Stimulated activated CD8-positive, alpha-beta memory T cell treated with anti-CD3 and anti-CD28 coated beads, Interleukin-15, amount 100 ng/mL, for 24 hours (primary cell): Measurements from ENCODE around the gene C2orf49.
A peak's percentile ranks its signal among the peaks of the same experiment; 100 is the strongest.

ENCODE experiments used
- DNase-seq: peaks from one replicate; pipeline ENCODE4 v3.0.0-alpha.2; 2020; ENCODE audit warnings: low read depth

Gene C2orf49

GRCh38 chr2:105337122-105338019 is at the start of gene C2orf49:
TSS of gene C2orf49 (plus strand) at chr2:105337540. CDS start at chr2:105337588, 48 bp downstream.
- peak; percentile 77 for DNase-seq

- no peak for DNase-seq
Observed at GRCh38 chr2:105287692-105288091, 49.6 kb upstream of the C2orf49 start.

- DNase-seq: no peak
Observed at GRCh38 chr2:105288133-105288532, 49.2 kb upstream of the C2orf49 start.

GRCh38 chr2:105290981-105291660 is 46.2 kb upstream of the C2orf49 start:
- DNase-seq: no peak

- DNase-seq: no peak
Observed at GRCh38 chr2:105291981-105292380, 45.4 kb upstream of the C2orf49 start.

- DNase-seq: no peak
Observed at GRCh38 chr2:105294046-105294445, 43.3 kb upstream of the C2orf49 start.

- DNase-seq: no peak
Observed at GRCh38 chr2:105294844-105295481, 42.4 kb upstream of the C2orf49 start.

GRCh38 chr2:105296017-105296611 is 41.2 kb upstream of the C2orf49 start:
- no peak for DNase-seq

- no peak for DNase-seq
Observed at GRCh38 chr2:105297216-105297615, 40.1 kb upstream of the C2orf49 start.

- no peak for DNase-seq
Observed at GRCh38 chr2:105298017-105298416, 39.3 kb upstream of the C2orf49 start.

- no peak for DNase-seq
Observed at GRCh38 chr2:105299290-105299689, 38.0 kb upstream of the C2orf49 start.

GRCh38 chr2:105301646-105302045 is 35.7 kb upstream of the C2orf49 start:
- no peak for DNase-seq

- no peak for DNase-seq
Observed at GRCh38 chr2:105307146-105307545, 30.2 kb upstream of the C2orf49 start.

- no peak for DNase-seq
Observed at GRCh38 chr2:105307550-105307949, 29.8 kb upstream of the C2orf49 start.

- DNase-seq: no peak
Observed at GRCh38 chr2:105307962-105308361, 29.4 kb upstream of the C2orf49 start.

- no peak for DNase-seq
Observed at GRCh38 chr2:105308382-105309146, 28.8 kb upstream of the C2orf49 start.

- DNase-seq: no peak
Observed at GRCh38 chr2:105309147-105309545, 28.2 kb upstream of the C2orf49 start.

- DNase-seq: no peak
Observed at GRCh38 chr2:105313877-105314276, 23.5 kb upstream of the C2orf49 start.

GRCh38 chr2:105315314-105315713 is 22.0 kb upstream of the C2orf49 start:
- DNase-seq: no peak

GRCh38 chr2:105317937-105318336 is 19.4 kb upstream of the C2orf49 start:
- DNase-seq: no peak

GRCh38 chr2:105320651-105321215 is 16.6 kb upstream of the C2orf49 start:
- no peak for DNase-seq
